ENCODE data around the gene KSR2.
"Not testable (repeated sequence)": the region's sequence is repeated elsewhere in the genome, so short reads cannot be mapped to it uniquely, and the experiment has no call there.

KSR2 gene

DNA sequence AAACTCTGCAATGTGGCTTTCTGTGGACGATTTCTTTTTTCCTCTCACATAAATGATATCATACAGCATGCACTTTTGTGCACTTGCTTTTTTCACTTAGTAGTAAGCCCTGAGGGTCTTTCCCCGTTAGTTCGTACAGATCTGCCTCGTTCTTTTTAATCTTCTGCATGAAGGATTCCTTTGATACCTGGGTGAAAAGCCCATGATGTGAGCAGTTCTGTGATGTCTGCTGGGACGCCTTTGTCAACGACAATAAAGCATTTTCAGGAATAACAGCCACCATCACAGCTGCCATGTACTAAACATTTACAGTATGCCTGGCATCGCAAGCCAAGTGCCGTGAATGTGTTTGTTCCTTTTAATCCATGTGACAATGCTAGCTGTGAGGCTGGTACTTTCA, 99.2 kb downstream of the KSR2 start:
- no peak overlapping the region for H3K27ac ChIP-seq
- POLR2A ChIA-PET (ENCODE audit: low non-redundant PET) = interaction anchor here (0.6 kb wide), 1 partner anchor 622 kb away, joined by 3 read pairs; no protein-coding TSS in a partner anchor
- TF ChIP-seq, protein P1, sequence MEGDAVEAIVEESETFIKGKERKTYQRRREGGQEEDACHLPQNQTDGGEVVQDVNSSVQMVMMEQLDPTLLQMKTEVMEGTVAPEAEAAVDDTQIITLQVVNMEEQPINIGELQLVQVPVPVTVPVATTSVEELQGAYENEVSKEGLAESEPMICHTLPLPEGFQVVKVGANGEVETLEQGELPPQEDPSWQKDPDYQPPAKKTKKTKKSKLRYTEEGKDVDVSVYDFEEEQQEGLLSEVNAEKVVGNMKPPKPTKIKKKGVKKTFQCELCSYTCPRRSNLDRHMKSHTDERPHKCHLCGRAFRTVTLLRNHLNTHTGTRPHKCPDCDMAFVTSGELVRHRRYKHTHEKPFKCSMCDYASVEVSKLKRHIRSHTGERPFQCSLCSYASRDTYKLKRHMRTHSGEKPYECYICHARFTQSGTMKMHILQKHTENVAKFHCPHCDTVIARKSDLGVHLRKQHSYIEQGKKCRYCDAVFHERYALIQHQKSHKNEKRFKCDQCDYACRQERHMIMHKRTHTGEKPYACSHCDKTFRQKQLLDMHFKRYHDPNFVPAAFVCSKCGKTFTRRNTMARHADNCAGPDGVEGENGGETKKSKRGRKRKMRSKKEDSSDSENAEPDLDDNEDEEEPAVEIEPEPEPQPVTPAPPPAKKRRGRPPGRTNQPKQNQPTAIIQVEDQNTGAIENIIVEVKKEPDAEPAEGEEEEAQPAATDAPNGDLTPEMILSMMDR (conservative IDR thresholded peaks at IDR 0.05; ENCODE audit: low read depth) = no peak
- CTCF ChIA-PET = interaction anchor here (0.7 kb wide), 1 partner anchor 1487 kb away, joined by 3 read pairs; no protein-coding TSS in a partner anchor
- no peak for DNase-seq (ENCODE audit: low spot score)

DNA sequence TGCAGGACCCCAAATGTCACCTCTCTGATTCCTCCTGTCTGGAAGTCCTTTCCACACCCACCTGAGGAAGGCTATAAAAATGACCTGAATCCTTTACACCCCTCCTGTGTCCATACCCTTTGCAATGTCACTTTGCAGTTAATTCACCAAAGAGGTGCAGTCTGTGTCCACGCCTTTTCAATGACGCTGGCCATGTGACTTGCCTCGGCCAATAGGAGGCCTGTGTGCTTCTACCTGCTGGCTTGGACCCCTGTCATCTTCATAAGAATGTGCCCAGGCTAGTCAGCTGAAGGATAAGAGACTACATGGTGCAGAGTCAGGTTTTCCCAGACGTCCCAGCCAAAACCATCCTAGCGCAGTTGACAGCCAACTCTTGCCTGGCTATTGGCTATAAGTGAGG, 101.4 kb downstream of the KSR2 start:
- TF ChIP-seq, protein P1 (conservative IDR thresholded peaks at IDR 0.05; ENCODE audit: low read depth) = no peak
- POLR2A ChIA-PET (ENCODE audit: low non-redundant PET) = no interaction called here
- no peak overlapping the region for H3K27ac ChIP-seq
- no peak for DNase-seq (ENCODE audit: low spot score)
- CTCF ChIA-PET = no interaction called here

DNA sequence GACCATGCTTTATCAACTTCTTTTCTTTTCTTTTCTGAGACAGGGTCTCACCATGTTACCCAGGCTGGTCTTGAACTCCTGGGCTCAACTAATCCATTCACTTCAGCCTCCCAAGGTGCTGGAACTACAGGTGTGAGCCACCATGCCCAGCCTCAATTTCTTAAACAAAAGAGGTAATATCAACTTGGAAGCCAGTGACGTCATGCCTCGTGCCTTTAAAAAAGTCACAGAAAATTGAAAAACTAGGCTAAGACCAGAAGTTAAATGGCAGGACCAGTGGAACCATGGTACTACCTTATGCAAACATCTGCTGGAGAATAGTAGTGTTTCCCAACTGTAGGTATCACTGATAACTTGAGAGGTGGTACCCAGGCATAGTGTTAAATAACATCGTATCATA, 103.3 kb downstream of the KSR2 start:
- TF ChIP-seq, protein P1 (conservative IDR thresholded peaks at IDR 0.05; ENCODE audit: low read depth) = no peak
- POLR2A ChIA-PET (ENCODE audit: low non-redundant PET) = no interaction called here
- CTCF ChIA-PET = no interaction called here
- DNase-seq (ENCODE audit: low spot score) = no peak
- H3K27ac ChIP-seq = no peak overlapping the region

DNA sequence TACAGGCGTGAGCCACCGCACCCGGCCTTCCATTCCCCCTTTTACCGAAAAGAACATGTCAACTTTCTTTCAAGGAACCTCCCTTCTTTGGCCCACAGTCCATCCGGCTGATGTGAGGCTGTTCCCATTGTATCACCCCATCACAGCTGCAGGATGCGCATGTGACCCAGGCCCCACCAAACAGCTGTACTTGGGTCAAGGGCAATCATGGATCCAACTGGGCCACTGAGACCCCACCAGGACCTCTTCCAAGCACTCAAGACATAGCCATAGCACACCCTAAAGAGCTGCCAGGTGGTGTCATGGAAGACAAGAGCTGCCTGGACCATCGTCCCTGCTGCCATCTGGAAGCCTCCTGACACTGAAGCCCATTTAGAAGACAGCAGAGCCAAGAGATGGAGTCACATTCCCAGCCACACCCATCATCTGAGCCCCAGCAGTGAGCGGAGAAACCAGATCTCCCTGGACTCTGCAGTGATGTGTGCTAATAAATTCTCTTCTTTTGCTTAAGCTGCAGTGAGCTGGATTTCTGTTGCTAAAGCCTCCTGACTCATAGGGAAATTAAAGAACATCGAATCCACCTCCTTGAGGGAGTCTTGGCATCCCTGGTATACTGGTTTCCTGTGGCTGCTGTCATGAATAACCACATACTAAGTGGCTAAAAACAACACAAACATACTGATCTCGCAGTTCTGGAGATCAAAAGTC, 105.6 kb downstream of the KSR2 start:
- TF ChIP-seq, protein P1 (conservative IDR thresholded peaks at IDR 0.05; ENCODE audit: low read depth) = no peak

DNA sequence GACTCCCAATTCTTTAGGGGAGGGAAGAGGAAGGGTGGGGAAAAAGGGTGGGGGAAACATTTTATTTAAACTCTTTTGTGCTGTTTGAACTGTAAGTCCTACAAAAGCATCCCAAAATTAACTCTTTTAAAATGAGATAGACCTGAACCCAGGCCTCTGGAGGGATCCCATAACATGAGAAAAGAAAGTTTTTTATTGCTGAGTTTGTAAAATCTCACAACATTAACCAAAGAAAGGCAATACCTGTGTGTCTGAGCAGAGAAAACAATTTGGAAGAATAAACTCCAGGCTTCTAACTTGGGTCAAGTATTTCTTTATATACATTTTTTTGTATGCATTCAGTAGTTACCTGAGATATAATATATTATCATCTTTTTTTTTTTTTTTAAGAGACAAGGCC, 107.1 kb downstream of the KSR2 start:
- TF ChIP-seq, protein P1 (conservative IDR thresholded peaks at IDR 0.05; ENCODE audit: low read depth) = no peak
- ChIA-PET CTCF (no interaction called here), POLR2A (ENCODE audit: low non-redundant PET) (interaction anchor here (0.6 kb wide), 1 partner anchor 298 kb away, joined by 3 read pairs; no protein-coding TSS in a partner anchor)
- H3K27ac ChIP-seq = no peak overlapping the region
- no peak for DNase-seq (ENCODE audit: low spot score)

More for the DNA sequence above, 105.6 kb downstream of the KSR2 start:
- DNase-seq (ENCODE audit: low spot score) = peak; percentile 43
- ChIA-PET POLR2A (ENCODE audit: low non-redundant PET) (no interaction called here), CTCF (no interaction called here)
- peak overlapping the region; percentile 35 for H3K27ac ChIP-seq

DNA sequence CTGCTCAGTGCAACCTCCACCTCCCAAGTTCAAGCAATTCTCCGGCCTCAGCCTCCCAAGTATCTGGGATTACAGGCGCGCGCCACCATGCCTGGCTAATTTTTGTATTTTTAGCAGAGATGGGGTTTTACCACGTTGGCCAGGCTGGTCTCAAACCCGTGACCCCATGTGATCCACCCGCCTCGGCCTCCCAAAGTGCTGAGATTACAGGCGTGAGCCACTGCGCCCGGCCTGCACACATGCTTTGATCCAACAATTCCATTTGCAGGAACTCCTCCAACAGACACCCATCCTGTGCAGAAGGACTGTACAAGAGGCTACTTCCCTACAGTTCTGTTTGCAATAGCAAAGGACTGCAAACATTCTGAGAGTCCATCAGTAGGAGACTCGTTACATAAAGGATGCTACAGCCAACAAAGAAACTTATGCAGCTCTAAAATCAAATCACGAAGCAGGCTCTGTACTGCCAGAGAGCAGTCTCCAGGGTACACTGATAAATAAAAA, 108.0 kb downstream of the KSR2 start:
- CTCF ChIA-PET = interaction anchor here (1.1 kb wide), 1 partner anchor 13 kb away, joined by 4 read pairs; no protein-coding TSS in a partner anchor
- DNase-seq (ENCODE audit: low spot score); POLR2A ChIA-PET (ENCODE audit: low non-redundant PET); H3K27ac ChIP-seq: not testable (repeated sequence)

DNA sequence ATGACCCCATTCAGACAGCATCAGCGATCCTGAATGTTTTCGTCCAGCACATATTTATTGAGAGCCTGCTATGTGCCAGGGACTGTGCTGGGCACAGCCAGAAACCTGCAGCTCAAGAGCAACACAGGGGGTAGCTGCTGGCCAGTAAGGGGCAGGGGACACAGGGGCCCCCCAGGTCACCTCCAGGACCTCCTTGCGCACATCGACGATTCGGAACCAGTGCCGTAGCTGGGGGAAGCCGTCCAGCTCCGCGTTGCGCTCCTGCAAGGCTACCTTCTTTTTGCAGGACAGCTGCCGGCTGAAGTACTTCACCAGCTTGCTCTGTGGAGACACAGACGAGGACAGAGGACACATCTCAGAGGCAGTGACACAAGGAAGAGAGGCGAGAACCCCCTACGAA, 108.7 kb downstream of the KSR2 start:
- ChIA-PET CTCF (interaction anchor here (1.1 kb wide), 1 partner anchor 14 kb away, joined by 4 read pairs; no protein-coding TSS in a partner anchor), POLR2A (ENCODE audit: low non-redundant PET) (no interaction called here)
- no peak for DNase-seq (ENCODE audit: low spot score)
- H3K27ac ChIP-seq = no peak overlapping the region
- TF ChIP-seq, protein P1 (conservative IDR thresholded peaks at IDR 0.05; ENCODE audit: low read depth) = no peak

Measured in RWPE1 (cell line).